Fibroblast of peridontal ligament (primary cell): Measurements from ENCODE around the gene FRK.

ENCODE experiments used
- DNase-seq: peaks from one replicate; pipeline ENCODE4 v3.0.0-alpha.2; 2010; ENCODE audit errors: extremely low read depth

FRK gene

GRCh38 chr6:116035616-116036015 is 25.1 kb downstream of the FRK start:
- DNase-seq, result no peak

- peak; percentile 73 for DNase-seq
Observed at GRCh38 chr6:116034327-116034726, 26.4 kb downstream of the FRK start.

GRCh38 chr6:116033687-116034303 is 26.9 kb downstream of the FRK start:
- DNase-seq, result no peak

GRCh38 chr6:116030770-116031169 is 29.9 kb downstream of the FRK start:
- DNase-seq, result peak; percentile 17

- no peak for DNase-seq
Observed at GRCh38 chr6:116029535-116029934, 31.2 kb downstream of the FRK start.

GRCh38 chr6:116028233-116028632 is 32.5 kb downstream of the FRK start:
- no peak for DNase-seq

GRCh38 chr6:116027801-116028200 is 32.9 kb downstream of the FRK start:
- no peak for DNase-seq

GRCh38 chr6:116025405-116025804 is 35.3 kb downstream of the FRK start:
- no peak for DNase-seq

- peak; percentile 46 for DNase-seq
Observed at GRCh38 chr6:116022841-116023445, 37.7 kb downstream of the FRK start.

- DNase-seq, result no peak
Observed at GRCh38 chr6:116020738-116021137, 40.0 kb downstream of the FRK start.

GRCh38 chr6:116019428-116019827 is 41.3 kb downstream of the FRK start:
- DNase-seq, result no peak

- no peak for DNase-seq
Observed at GRCh38 chr6:116018976-116019375, 41.7 kb downstream of the FRK start.

GRCh38 chr6:116017546-116018295 is 43.0 kb downstream of the FRK start:
- DNase-seq, result no peak

- DNase-seq, result no peak
Observed at GRCh38 chr6:116016846-116017545, 43.7 kb downstream of the FRK start.

GRCh38 chr6:116015983-116016382 is 44.7 kb downstream of the FRK start:
- no peak for DNase-seq

- DNase-seq, result no peak
Observed at GRCh38 chr6:116015561-116015960, 45.1 kb downstream of the FRK start.

- no peak for DNase-seq
Observed at GRCh38 chr6:116012951-116013350, 47.7 kb downstream of the FRK start.

GRCh38 chr6:116012471-116012949 is 48.2 kb downstream of the FRK start:
- no peak for DNase-seq

GRCh38 chr6:116011520-116011919 is 49.2 kb downstream of the FRK start:
- no peak for DNase-seq

GRCh38 chr6:116010790-116011401 is 49.8 kb downstream of the FRK start:
- peak; percentile 73 for DNase-seq

GRCh38 chr6:116010386-116010785 is 50.3 kb downstream of the FRK start:
- no peak for DNase-seq
